GM12801 (cell line): ENCODE results near the gene RNF183.

Experiments
- CTCF ChIP-seq: IDR thresholded peaks from one replicate; pipeline ENCODE4 v1.5.1; 2011; ENCODE audit warnings: control low read depth; ENCODE audit not compliant: insufficient read length; ENCODE audit errors: extremely low read depth

RNF183 gene

DNA sequence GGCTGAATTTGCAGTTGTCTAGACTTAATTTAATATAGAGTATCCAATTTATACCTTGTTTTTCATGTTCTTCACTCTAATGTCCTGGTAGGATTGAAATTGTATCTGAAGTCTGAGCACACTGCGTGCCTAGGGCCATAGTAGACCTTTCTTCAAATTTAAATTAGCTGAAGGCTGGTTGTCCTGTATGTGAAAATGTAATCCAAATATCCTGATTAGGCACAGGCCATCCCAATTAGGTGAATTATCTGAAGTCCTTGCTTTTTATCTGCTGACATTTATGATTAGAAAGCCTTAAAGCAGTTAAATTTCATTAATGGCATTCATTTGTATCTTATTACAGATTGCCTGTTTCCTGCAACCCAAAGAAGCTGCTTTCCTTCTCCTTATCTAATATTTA lies 48.2 kb downstream of the RNF183 start:
- no peak for TF ChIP-seq CTCF

GRCh38 chr9:113250807-113251206 lies 52.4 kb downstream of the RNF183 start:
- TF ChIP-seq CTCF = no peak

- no peak for TF ChIP-seq CTCF
These were observed 55.5 kb downstream of the RNF183 start for GRCh38 chr9:113247640-113248039.
